NCI-H1417 (cell line): ENCODE results near the gene ARHGEF39.

Experiments used
- DNase-seq, 3 experiments: peaks; one replicate each; lab custom pipeline; 2025; lab: John Stamatoyannopoulos, UW

Gene ARHGEF39

GRCh38 chr9:35675204-35675603, 10.2 kb upstream of the ARHGEF39 start:
- no peak for DNase-seq

DNA sequence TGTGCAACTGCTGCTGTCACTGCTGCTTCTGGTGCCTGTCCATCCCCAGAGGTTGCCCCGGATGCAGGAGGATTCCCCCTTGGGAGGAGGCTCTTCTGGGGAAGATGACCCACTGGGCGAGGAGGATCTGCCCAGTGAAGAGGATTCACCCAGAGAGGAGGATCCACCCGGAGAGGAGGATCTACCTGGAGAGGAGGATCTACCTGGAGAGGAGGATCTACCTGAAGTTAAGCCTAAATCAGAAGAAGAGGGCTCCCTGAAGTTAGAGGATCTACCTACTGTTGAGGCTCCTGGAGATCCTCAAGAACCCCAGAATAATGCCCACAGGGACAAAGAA, 9.0 kb upstream of the ARHGEF39 start:
- no peak for DNase-seq

- DNase-seq, result no peak
These were observed 8.4 kb upstream of the ARHGEF39 start, which contains the start of gene CA9 for GRCh38 chr9:35673132-35674024. Gene CA9, plus strand, starts transcription at chr9:35673928. Its CDS starts 32 bp downstream, at chr9:35673960.

GRCh38 chr9:35669331-35670145, 4.5 kb upstream of the ARHGEF39 start:
- DNase-seq, result no peak

DNA sequence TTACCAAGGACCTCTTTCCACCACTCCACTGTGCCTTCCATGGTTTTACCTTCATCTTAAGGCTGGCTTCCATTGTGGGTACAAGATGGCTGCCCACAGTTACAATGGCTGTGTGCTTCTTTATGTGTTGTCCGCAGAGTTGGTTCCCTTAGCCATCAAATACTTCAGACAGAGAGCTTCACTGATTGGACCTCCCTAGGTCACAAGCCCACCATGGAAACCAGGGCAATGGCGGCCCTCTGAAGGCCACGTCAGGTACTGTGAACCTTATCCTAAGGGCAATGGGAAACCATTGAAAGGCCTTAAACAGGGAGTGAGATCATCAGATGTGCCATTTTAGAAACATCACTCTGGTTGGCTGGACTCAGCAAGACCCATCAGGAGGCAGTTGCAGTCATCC, 2.9 kb upstream of the ARHGEF39 start:
- DNase-seq, result no peak

DNA sequence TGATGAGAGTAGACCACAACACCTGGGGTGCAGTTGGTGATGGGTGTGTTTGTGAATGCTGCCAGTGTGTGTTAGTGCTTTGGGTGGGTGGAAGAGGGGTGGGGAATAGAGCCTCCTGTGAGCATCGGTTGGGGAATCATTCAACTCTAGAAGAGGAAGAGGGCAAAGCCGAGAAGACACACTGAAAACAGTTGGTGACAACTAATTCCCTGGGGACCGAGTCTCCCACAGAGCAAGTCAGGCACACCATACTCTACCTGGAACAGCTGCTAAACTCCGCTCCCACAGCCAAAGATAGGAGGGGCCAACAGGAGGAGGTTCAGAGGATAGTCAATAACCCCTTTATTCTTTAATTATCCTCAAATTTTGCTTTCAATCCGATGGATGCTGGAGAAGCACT, 1.6 kb upstream of the ARHGEF39 start:
- no peak for DNase-seq

DNA sequence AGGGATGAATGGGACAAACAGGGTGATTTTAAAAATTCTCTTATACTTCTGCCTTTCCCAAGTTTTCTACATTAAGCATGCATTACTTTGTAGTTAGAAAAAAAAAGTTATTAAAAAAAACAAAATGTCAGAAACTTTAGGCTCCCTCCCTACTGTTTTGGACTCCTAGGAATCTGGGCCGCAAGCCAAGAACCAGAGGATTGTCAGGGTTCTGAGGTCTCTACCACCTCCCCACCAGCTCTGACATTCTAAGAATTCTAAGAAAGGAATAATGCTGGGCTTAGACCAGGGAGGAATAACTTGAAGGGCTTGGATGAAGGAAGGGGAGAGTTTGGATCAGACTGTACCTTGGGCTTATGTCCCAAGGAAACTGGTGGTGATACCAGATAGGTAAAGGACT, 1.1 kb upstream of the ARHGEF39 start:
- no peak for DNase-seq

DNA sequence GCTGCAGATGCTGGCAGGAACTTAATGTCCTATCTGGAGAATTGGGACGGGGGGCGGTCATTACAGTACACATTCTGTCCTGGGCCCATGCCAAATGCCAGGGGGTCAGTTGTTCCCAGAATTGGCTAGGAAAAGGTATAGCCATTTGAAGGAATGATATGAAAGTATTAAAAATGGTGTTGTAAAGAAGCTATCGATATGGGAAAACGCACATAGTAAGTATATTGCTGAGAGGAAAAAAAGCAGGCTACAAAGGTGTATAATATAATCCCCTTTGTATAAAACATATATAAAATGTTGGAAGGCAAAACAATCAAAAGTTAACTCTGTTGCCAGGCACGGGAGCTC, 450 bp upstream of the ARHGEF39 start:
- no peak for DNase-seq

- DNase-seq, result no peak
These were observed 2.6 kb downstream of the ARHGEF39 start for GRCh38 chr9:35662437-35662836.

DNA sequence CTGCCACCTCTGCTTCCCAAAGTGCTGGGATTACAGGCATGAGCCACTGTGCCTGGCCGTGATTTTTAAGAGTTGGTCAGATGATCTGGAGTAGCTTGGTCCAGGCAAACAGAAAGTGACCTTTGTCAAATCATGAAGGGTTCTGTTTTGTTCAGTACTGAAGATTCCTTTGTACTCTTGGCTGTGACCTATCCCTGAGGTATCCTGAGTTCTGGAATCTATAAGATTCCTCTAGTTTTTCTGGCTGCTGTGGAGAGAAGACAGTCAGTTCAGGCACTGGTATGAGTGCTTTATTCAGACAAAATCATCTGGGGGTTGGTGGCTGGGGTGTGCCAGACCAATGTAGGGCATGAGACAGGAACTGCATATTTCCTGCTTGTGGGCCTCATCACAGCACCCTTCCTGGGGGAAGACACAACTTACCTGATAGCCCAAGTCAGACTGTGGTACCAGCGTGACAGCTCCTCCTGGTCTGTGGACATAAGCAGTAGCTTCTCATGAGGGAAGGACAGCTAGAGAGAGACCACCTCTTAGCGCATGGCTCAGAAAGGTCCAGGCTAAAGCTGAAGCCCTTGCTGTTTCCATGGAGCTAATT, 3.1 kb downstream of the ARHGEF39 start:
- DNase-seq, result no peak

DNA sequence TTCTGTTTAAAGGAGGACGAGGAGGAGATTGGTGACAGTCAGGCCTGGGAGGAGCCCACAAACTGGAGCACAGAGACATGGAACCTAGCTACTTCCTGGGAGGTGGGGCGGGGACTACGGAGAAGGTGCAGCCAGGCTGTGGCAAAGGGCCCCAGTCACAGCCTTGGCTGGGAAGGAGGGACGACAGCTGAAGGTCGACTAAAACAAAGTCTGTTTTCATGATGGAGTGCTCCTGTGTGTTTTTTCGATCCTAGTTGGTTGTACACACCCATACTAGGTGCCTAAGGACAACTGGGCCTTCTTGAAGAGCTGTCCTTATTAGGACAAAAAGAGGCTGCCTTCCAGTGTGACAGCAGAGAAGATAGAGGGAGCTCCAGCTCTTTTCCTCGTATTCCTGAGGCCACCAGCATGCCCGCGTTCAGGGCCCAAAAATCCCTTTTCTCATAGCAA, 4.0 kb downstream of the ARHGEF39 start:
- DNase-seq, result no peak

DNA sequence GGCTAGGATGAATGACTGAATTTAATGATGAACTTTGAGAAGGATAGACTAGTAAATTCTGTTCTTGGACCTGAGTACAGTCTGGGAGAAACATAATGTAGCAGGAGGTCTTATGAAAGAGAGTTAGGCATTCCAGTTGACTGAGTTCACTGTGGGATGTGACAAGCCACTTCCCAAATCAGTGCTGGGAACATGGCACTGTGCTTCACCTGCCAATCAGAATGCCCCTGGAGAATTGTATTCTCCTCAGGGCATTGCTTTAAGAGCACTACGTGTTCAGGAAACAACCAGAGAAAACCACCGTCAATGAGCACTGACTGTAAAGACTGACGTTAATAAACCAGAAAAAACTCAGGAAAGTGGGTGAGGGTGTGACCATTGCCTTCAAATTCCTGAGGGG, 5.7 kb downstream of the ARHGEF39 start:
- DNase-seq, result peak in 1 of 3 experiments; percentile 19

DNA sequence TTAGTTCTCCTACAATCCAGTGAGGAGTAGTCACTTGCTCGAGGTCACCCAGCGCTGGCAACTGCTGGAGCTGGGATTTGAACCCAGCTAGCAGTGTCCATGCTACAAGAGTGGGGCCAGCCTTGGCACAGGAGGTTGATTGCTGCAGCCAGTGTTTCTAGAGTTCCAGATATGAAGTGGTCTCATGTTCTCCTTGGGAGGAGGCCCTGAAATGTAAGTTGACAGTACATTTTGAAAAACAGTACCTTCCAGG, 6.1 kb downstream of the ARHGEF39 start:
- DNase-seq, result peak in 1 of 3 experiments; percentile 29

- DNase-seq, result peak; percentile 76 to 95 (median 82)
These were observed 6.6 kb downstream of the ARHGEF39 start, which contains the start of gene CCDC107 for GRCh38 chr9:35658137-35658967. Gene CCDC107, plus strand, starts transcription at chr9:35658292. Its CDS starts 88 bp downstream, at chr9:35658380.

DNA sequence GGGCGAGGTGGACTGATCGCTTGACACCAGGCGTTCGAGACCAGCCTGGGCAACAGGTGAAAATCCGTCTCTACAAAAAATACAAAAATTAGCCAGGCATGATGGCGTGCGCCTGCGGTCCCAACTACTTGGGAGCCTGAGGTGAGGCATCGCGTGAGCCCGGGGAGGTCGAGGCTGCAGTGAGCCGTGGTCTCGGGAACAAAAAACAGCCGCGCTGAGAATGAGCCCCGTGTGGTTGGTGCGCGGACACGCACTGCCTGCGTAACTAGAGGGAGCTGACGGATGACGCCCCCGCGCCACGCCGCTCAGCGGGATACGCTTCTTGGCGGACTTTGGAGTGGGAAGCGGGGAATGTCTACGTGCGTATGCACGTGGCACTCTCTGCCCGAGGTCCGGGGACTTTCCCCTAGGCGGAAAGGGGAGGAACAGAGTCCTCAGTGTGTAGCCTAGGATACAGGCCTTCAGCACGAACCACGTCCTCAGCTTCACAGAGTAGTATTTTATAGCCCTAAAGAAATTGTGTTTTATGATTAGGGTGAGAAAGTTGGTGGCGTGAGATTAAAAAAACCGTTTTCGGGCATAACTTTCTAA, 7.4 kb downstream of the ARHGEF39 start, which contains the start of gene RMRP:
Gene RMRP, minus strand, starts transcription at position 474 of the 591 bp plus-strand sequence.
- peak; percentile 92 to 98 (median 97) for DNase-seq

GRCh38 chr9:35656831-35657545, 8.0 kb downstream of the ARHGEF39 start:
- peak in 1 of 3 experiments; percentile 32 for DNase-seq

DNA sequence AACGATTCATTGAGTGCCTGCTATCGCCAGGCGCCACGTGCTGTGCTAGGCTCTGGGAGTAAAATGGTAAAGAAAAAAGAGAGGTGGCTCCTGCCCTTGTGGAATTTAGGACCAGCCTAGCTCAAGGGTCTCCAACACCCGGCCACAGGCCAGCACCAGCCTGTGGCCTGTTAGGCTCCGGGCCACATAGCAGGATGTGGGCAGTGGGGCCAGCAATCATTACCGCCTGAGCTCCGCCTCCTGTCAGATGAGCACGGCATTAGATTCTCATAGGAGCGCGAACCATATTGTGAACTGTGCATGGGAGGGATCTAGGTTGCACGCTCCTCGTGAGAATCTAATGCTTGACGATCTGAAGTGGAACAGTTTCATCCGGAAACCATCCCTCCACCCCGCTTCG, 8.6 kb downstream of the ARHGEF39 start:
- DNase-seq, result no peak

- no peak for DNase-seq
These were observed 11.4 kb downstream of the ARHGEF39 start for GRCh38 chr9:35653611-35654010.

GRCh38 chr9:35652829-35653209, 12.2 kb downstream of the ARHGEF39 start:
- DNase-seq, result no peak

DNA sequence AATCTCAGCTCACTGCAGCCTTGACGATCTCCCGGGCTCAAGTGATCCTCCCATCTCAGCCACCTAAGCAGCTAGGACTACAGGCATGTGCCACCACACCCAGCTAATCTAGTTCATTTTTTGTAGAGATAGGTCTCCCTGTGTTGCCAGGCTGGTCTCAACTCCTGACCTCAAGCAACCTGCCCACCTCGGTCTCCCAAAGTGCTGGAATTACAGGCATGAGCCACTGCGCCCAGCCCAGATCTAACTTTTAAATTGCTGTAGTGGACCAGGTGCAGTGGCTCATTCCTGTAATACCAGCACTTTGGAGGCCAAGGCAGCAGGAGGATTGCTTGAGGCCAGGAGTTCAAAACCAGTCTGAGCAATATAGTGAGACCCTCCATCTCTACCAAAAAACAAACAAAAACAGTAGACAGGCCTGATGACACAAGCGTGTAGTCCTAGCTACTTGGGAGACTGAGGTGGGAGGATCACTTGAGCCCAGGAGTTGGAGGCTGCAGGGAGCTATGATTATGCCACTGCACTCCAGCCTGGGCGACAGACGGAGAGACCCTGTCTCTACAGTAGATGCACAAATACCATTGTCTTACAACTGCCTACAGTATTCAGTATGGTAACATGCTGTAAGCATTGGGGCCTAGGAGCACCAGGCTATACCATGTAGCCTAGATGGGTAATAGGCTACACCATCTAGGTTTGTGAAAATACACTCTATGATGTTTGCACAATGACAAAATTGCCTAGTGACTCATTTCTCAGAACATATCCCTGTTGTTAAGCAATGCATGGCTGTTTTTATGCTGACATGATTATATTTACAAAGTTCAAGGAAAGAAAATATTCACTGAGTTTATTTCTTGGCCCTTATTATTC, 12.8 kb downstream of the ARHGEF39 start:
- peak in 1 of 3 experiments; percentile 1 for DNase-seq
